Measurements from ENCODE around the gene SLC3A2. TPM values are rescaled to one million over a fixed set of nuclear protein-coding genes. Genes with fewer than 3 reads are reported as not detected.

Gene SLC3A2
- total and polyA plus RNA-seq, 2 of the 13 experiments (the other 11 are each of a cell fraction or from before 2014, with no cell fraction given): 213 to 226 TPM

GRCh38 chr11:62841361-62842170, 39.1 kb upstream of the SLC3A2 start (continued):
- TF ChIP-seq GMEB1 (CRISPR knock-in tag; IDR thresholded peaks at IDR 0.05; ENCODE audit: borderline replicate concordance): peak; percentile 64
- no peak for TF ChIP-seq GABPB1 (CRISPR knock-in tag; IDR thresholded peaks at IDR 0.05)
- no peak for TF ChIP-seq AGO2 (optimal IDR thresholded peaks at IDR 0.05; ENCODE audit: low read depth, low read length)
- TF ChIP-seq TRIM24 (CRISPR knock-in tag; IDR thresholded peaks at IDR 0.05): no peak
- TF ChIP-seq, protein P1, sequence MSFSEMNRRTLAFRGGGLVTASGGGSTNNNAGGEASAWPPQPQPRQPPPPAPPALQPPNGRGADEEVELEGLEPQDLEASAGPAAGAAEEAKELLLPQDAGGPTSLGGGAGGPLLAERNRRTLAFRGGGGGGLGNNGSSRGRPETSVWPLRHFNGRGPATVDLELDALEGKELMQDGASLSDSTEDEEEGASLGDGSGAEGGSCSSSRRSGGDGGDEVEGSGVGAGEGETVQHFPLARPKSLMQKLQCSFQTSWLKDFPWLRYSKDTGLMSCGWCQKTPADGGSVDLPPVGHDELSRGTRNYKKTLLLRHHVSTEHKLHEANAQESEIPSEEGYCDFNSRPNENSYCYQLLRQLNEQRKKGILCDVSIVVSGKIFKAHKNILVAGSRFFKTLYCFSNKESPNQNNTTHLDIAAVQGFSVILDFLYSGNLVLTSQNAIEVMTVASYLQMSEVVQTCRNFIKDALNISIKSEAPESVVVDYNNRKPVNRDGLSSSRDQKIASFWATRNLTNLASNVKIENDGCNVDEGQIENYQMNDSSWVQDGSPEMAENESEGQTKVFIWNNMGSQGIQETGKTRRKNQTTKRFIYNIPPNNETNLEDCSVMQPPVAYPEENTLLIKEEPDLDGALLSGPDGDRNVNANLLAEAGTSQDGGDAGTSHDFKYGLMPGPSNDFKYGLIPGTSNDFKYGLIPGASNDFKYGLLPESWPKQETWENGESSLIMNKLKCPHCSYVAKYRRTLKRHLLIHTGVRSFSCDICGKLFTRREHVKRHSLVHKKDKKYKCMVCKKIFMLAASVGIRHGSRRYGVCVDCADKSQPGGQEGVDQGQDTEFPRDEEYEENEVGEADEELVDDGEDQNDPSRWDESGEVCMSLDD (CRISPR knock-in tag; IDR thresholded peaks at IDR 0.05; ENCODE audit: borderline replicate concordance): peak; percentile 75
- TF ChIP-seq ZBTB42 (CRISPR knock-in tag; IDR thresholded peaks at IDR 0.05): no peak
- TF ChIP-seq ZNF382 (CRISPR knock-in tag; IDR thresholded peaks at IDR 0.05; ENCODE audit: borderline replicate concordance): no peak
- peak; percentile 98; the same call in 1 of the 2 replicates for TF ChIP-seq ZNF124 (CRISPR knock-in tag; IDR thresholded peaks at IDR 0.05)
- peak; percentile 75; the same call in 1 of the 2 replicates for TF ChIP-seq ZNF337 (CRISPR knock-in tag; IDR thresholded peaks at IDR 0.05; ENCODE audit: borderline replicate concordance, low read depth)
- no peak for TF ChIP-seq ZNF30 (CRISPR knock-in tag; IDR thresholded peaks at IDR 0.05)
- peak; percentile 98 for TF ChIP-seq MIXL1 (CRISPR knock-in tag; IDR thresholded peaks at IDR 0.05)
- no peak for TF ChIP-seq ZNF879 (CRISPR knock-in tag; IDR thresholded peaks at IDR 0.05)
- TF ChIP-seq ZNF160 (CRISPR knock-in tag; IDR thresholded peaks at IDR 0.05): peak; percentile 95; the same call in 1 of the 2 replicates
- peak; percentile 86 for TF ChIP-seq THRA (CRISPR knock-in tag; IDR thresholded peaks at IDR 0.05; ENCODE audit: borderline replicate concordance)
- no peak for TF ChIP-seq ZFX (CRISPR knock-in tag; IDR thresholded peaks at IDR 0.05; ENCODE audit: low read depth)
- no peak for TF ChIP-seq RARG (CRISPR knock-in tag; IDR thresholded peaks at IDR 0.05; ENCODE audit: low read depth)
- TF ChIP-seq NFE2 (CRISPR knock-in tag; IDR thresholded peaks at IDR 0.05): peak; percentile 43
- no peak for TF ChIP-seq ZNF839 (CRISPR knock-in tag; IDR thresholded peaks at IDR 0.05; ENCODE audit: borderline replicate concordance)
- peak; percentile 52; the same call in 1 of the 2 replicates for TF ChIP-seq ZNF234 (CRISPR knock-in tag; conservative IDR thresholded peaks at IDR 0.05)
- no peak for TF ChIP-seq ZNF530 (CRISPR knock-in tag; IDR thresholded peaks at IDR 0.05; ENCODE audit: low read depth)
- TF ChIP-seq BORCS8-MEF2B (CRISPR knock-in tag; IDR thresholded peaks at IDR 0.05): peak; percentile 73
- peak; percentile 72; the same call in 1 of the 2 replicates for TF ChIP-seq ZNF607 (CRISPR knock-in tag; IDR thresholded peaks at IDR 0.05; ENCODE audit: borderline replicate concordance)
